HUES48 (cell line): Measurements from ENCODE around the gene DHX38.

Experiments
- H3K27ac ChIP-seq: one replicate; pipeline ENCODE4 v1.7.0; 2013; ENCODE audit warnings: low read depth, low read length, inconsistent platforms
- H3K27me3 ChIP-seq: 2 replicates; pipeline ENCODE4 v1.6.1; 2013; ENCODE audit warnings: mild to moderate bottlenecking, low read length; ENCODE audit not compliant: control insufficient read depth, insufficient read depth
- H3K36me3 ChIP-seq: 2 replicates; pipeline ENCODE4 v1.6.1; 2013; ENCODE audit warnings: low read length; ENCODE audit not compliant: control insufficient read depth, insufficient read depth
- H3K4me1 ChIP-seq: 2 replicates; pipeline ENCODE4 v1.6.1; 2013; ENCODE audit warnings: mild to moderate bottlenecking, low read length; ENCODE audit not compliant: control insufficient read depth, insufficient read depth
- H3K4me3 ChIP-seq: 2 replicates; pipeline ENCODE4 v1.5.1; 2013; ENCODE audit warnings: mild to moderate bottlenecking, low read depth, low read length
- H3K9ac ChIP-seq: 2 replicates; pipeline ENCODE4 v1.6.1; 2013; ENCODE audit warnings: mild to moderate bottlenecking, low read depth, low read length, moderate library complexity
- H3K9me3 ChIP-seq: 2 replicates; pipeline ENCODE4 v1.6.1; 2013; ENCODE audit warnings: low read length; ENCODE audit not compliant: control insufficient read depth, insufficient read depth

Gene DHX38

GRCh38 chr16:72108353-72109102, 14.9 kb downstream of the DHX38 start:
- H3K27me3 ChIP-seq = no peaks in the 10 kb centered on the region
- H3K9ac ChIP-seq = no peak overlapping the region
- H3K36me3 ChIP-seq = peaks cover 89% of the 10 kb centered on the region

DNA sequence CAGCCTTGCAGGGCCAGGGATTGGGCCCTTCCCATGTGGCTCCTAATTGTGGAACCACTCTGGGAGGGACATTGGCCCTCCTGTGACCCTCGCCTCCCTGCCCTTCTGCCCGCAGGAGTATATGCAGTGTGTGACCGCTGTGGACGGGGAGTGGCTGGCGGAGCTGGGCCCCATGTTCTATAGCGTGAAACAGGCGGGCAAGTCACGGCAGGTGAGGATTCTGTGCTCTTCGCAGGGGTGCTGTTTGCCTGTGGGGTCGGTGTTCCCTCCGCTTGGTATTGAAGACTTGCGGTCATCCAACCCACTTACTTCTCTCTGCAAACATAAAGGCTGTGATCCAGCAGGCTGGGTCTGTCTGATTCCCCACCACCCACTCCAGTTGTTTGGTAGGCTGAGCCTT, 15.7 kb downstream of the DHX38 start:
- Histone ChIP-seq H3K4me1 (no peaks in the 10 kb centered on the region), H3K4me3 (no peak overlapping the region), H3K9me3 (no peaks in the 10 kb centered on the region), H3K27ac (no peak overlapping the region), H3K9ac (no peak overlapping the region), H3K27me3 (no peaks in the 10 kb centered on the region), H3K36me3 (peaks cover 81% of the 10 kb centered on the region)

More at GRCh38 chr16:72108353-72109102, 14.9 kb downstream of the DHX38 start:
- no peak overlapping the region for H3K4me3 ChIP-seq
- no peak overlapping the region for H3K27ac ChIP-seq
- H3K9me3 ChIP-seq = no peaks in the 10 kb centered on the region
- H3K4me1 ChIP-seq = no peaks in the 10 kb centered on the region

DNA sequence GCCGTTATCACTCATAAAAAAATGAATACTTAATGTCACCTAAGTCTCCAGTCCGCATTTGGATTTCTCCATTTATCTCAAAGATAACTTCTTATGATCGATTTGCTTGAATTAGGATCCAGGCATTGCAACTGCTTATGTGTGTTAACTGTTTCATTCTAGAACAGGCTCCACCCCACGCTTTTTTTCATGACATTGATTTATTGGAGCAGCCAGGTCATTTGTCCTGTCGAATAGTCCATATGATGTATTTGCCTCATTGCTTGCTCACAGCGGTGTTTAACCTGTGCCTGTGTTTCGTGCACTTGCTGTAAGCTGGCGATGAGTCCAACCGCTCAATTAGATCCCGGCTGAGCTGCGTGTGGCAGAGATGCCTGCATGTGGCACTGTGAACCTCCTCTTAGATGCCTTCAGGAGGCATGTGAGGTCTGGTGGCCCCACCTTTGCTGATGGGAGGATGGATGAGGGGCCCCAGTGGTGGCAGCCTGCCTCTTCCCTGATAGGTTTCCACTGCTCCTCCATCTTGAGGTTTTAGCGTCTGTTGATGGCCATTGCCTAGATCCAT, 16.4 kb downstream of the DHX38 start:
- Histone ChIP-seq H3K9me3 (no peaks in the 10 kb centered on the region), H3K27ac (no peak overlapping the region), H3K9ac (no peak overlapping the region), H3K36me3 (peaks cover 74% of the 10 kb centered on the region), H3K4me1 (no peaks in the 10 kb centered on the region), H3K27me3 (no peaks in the 10 kb centered on the region), H3K4me3 (no peak overlapping the region)

- Histone ChIP-seq H3K36me3 (peaks cover 65% of the 10 kb centered on the region), H3K9me3 (no peaks in the 10 kb centered on the region), H3K9ac (no peak overlapping the region), H3K4me1 (no peaks in the 10 kb centered on the region), H3K27me3 (no peaks in the 10 kb centered on the region), H3K4me3 (no peak overlapping the region), H3K27ac (no peak overlapping the region)
These were observed 17.3 kb downstream of the DHX38 start for GRCh38 chr16:72110662-72111615.

DNA sequence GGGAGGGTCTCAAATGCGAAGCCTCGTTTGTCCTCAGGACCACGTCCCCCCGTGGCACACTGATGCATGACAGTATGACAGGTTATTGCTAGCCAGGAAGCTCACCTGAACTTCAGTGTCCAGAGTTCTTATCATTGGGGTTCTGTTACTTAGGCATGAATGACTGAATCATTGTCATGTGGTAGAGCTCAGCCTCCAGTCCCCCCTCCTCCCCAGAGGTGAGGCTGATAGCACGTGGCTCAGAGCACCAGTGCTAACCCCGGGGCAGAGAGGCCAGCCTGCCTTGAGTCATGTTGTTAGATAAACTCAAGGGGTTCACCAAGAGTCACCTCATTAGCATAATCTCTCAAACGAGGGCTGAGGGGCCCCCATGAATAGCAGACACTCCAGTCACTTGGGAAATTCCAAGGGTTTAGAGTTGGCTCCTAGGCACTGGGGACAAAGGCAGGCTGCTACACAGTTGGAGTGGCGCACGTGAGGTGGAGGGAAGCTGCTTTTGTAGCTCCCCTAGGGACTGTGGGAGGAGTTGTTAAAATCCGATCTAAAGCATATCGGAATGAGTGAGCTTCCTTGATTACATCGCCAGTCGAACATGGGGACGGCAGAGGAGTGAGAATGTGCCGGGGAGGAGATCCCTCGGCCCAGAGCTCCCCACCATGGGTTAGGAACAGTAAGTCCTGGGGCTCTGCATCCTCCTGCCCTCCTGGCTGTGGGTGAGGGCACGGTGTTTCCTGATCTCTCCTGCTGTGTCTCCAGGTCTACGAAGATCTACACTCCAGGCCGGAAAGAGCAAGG, 18.2 kb downstream of the DHX38 start:
- Histone ChIP-seq H3K4me1 (no peaks in the 10 kb centered on the region), H3K36me3 (peaks cover 58% of the 10 kb centered on the region), H3K27me3 (no peaks in the 10 kb centered on the region), H3K9ac (no peak overlapping the region), H3K4me3 (no peak overlapping the region), H3K27ac (no peak overlapping the region), H3K9me3 (no peaks in the 10 kb centered on the region)

GRCh38 chr16:72112452-72112792, 18.8 kb downstream of the DHX38 start:
- no peaks in the 10 kb centered on the region for H3K27me3 ChIP-seq
- H3K27ac ChIP-seq = no peak overlapping the region
- no peaks in the 10 kb centered on the region for H3K9me3 ChIP-seq
- peaks cover 53% of the 10 kb centered on the region for H3K36me3 ChIP-seq
- H3K4me1 ChIP-seq = no peaks in the 10 kb centered on the region
- no peak overlapping the region for H3K9ac ChIP-seq
- H3K4me3 ChIP-seq = no peak overlapping the region

GRCh38 chr16:72112906-72113615, 19.4 kb downstream of the DHX38 start:
- no peaks in the 10 kb centered on the region for H3K27me3 ChIP-seq
- H3K36me3 ChIP-seq = peaks cover 47% of the 10 kb centered on the region
- no peaks in the 10 kb centered on the region for H3K9me3 ChIP-seq
- H3K4me1 ChIP-seq = no peaks in the 10 kb centered on the region
- no peak overlapping the region for H3K4me3 ChIP-seq
- no peak overlapping the region for H3K9ac ChIP-seq
- no peak overlapping the region for H3K27ac ChIP-seq

- no peaks in the 10 kb centered on the region for H3K9me3 ChIP-seq
- H3K27ac ChIP-seq = no peak overlapping the region
- no peak overlapping the region for H3K9ac ChIP-seq
- H3K4me3 ChIP-seq = no peak overlapping the region
- H3K36me3 ChIP-seq = peaks cover 41% of the 10 kb centered on the region
- H3K4me1 ChIP-seq = no peaks in the 10 kb centered on the region
- no peaks in the 10 kb centered on the region for H3K27me3 ChIP-seq
These were observed 19.9 kb downstream of the DHX38 start for GRCh38 chr16:72113616-72113945.

DNA sequence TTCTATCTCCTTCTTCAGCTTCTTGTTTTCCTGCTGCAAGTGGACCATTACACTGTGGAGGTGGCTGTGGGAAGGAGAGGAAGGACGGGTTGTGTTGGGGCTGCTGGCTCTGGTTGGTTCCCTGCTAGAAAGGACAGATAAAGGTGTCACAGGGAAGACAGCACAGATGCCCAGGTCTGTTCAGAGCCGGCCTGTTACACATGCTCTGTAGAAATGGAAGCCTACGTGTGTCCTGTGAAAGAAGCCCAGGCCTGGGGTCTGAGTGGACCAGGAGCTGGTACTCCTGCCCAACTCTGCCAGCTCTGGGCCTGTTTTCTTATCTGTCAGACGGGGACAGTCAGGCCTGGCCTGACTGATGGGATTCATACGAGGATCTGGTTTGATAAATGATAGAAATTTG, 26.4 kb downstream of the DHX38 start:
- H3K27me3 ChIP-seq = no peaks in the 10 kb centered on the region
- no peak overlapping the region for H3K4me3 ChIP-seq

GRCh38 chr16:72122308-72122707, 28.7 kb downstream of the DHX38 start:
- no peaks in the 10 kb centered on the region for H3K36me3 ChIP-seq
- H3K27ac ChIP-seq = no peak overlapping the region
- peaks cover 6% of the 10 kb centered on the region; the same call in 1 of the 2 replicates for H3K4me1 ChIP-seq
- H3K9me3 ChIP-seq = no peaks in the 10 kb centered on the region
- H3K27me3 ChIP-seq = no peaks in the 10 kb centered on the region
- H3K9ac ChIP-seq = no peak overlapping the region
- no peak overlapping the region for H3K4me3 ChIP-seq

More for the DNA sequence above, 26.4 kb downstream of the DHX38 start:
- no peak overlapping the region for H3K27ac ChIP-seq
- H3K9ac ChIP-seq = no peak overlapping the region
- peaks cover under 1% of the 10 kb centered on the region; the same call in 1 of the 2 replicates for H3K4me1 ChIP-seq
- no peaks in the 10 kb centered on the region for H3K9me3 ChIP-seq
- H3K36me3 ChIP-seq = no peaks in the 10 kb centered on the region
